OCI-M1 (cell line): ENCODE measurements around the gene ABI3.

ENCODE experiments used
- DNase-seq: peaks from one replicate; lab custom pipeline; 2025; lab: John Stamatoyannopoulos, UW

ABI3 gene

GRCh38 chr17:49197346-49197998, 13.0 kb upstream of the ABI3 start:
- DNase-seq: no peak

GRCh38 chr17:49198211-49198610, 12.3 kb upstream of the ABI3 start:
- no peak for DNase-seq

GRCh38 chr17:49200423-49201083, 10.0 kb upstream of the ABI3 start:
- DNase-seq: no peak

- DNase-seq: no peak
Observed at GRCh38 chr17:49201481-49201927, 9.0 kb upstream of the ABI3 start.

- DNase-seq: no peak
Observed at GRCh38 chr17:49203796-49204195, 6.7 kb upstream of the ABI3 start.

- DNase-seq: no peak
Observed at GRCh38 chr17:49204516-49204915, 6.0 kb upstream of the ABI3 start.

GRCh38 chr17:49209061-49209571, 1.4 kb upstream of the ABI3 start:
- no peak for DNase-seq

GRCh38 chr17:49213399-49213798, 2.9 kb downstream of the ABI3 start:
- no peak for DNase-seq

- DNase-seq: no peak
Observed at GRCh38 chr17:49213847-49214246, 3.3 kb downstream of the ABI3 start.

GRCh38 chr17:49214676-49215360, 4.3 kb downstream of the ABI3 start:
- no peak for DNase-seq

GRCh38 chr17:49216482-49216881, 6.0 kb downstream of the ABI3 start:
- no peak for DNase-seq

GRCh38 chr17:49216953-49217650, 6.6 kb downstream of the ABI3 start:
- no peak for DNase-seq

GRCh38 chr17:49217651-49218413, 7.3 kb downstream of the ABI3 start:
- peak; percentile 15 for DNase-seq

- no peak for DNase-seq
Observed at GRCh38 chr17:49218941-49219913, 8.7 kb downstream of the ABI3 start.

- DNase-seq: no peak
Observed at GRCh38 chr17:49219987-49220386, 9.5 kb downstream of the ABI3 start.

- DNase-seq: no peak
Observed at GRCh38 chr17:49223168-49223516, 12.6 kb downstream of the ABI3 start.

GRCh38 chr17:49223517-49224197, 13.2 kb downstream of the ABI3 start:
- DNase-seq: peak; percentile 39

- DNase-seq: no peak
Observed at GRCh38 chr17:49224198-49224996, 13.9 kb downstream of the ABI3 start.

GRCh38 chr17:49224997-49225337, 14.5 kb downstream of the ABI3 start:
- DNase-seq: no peak
